K562 (cell line): ENCODE results near the gene SMAP2. TPM values are rescaled to one million over a fixed set of nuclear protein-coding genes. Genes with fewer than 3 reads are reported as not detected.

Experiments
- CBX2 ChIP-seq: fragments of 200-600 bp; sonication (generic); IDR thresholded peaks from one replicate; pipeline ENCODE4 v1.6.1; 2012; ENCODE audit warnings: mild to moderate bottlenecking, low read length, inconsistent platforms; ENCODE audit not compliant: insufficient read depth, poor library complexity, severe bottlenecking
- JUND ChIP-seq, 2 experiments: IDR thresholded peaks; 2 replicates in 1 of 2; 3 replicates in 1 of 2; pipeline ENCODE4 v1.6.1; 2011; ENCODE audit warnings: borderline replicate concordance in 2 of 2, low read depth in 2 of 2, low read length in 2 of 2, improper control_type of control experiment in 1 of 2, missing biosample characterization in 1 of 2, missing genetic modification characterization in 1 of 2, missing genetic modification reagents in 1 of 2
- KLF10 ChIP-seq: fragments of 250-450 bp; sonication (Bioruptor Pico); IDR thresholded peaks from 2 replicates; pipeline ENCODE4 v1.6.1; 2021; ENCODE audit warnings: matching md5 sums
- NFE2L1 ChIP-seq: fragments of 450-650 bp; IDR thresholded peaks from 2 replicates; pipeline ENCODE4 v1.6.1; 2016; ENCODE audit warnings: missing genetic modification characterization, low read depth, mild to moderate bottlenecking, missing compliant biosample characterization, moderate library complexity, borderline replicate concordance
- SMAD4 ChIP-seq: fragments of 250-450 bp; sonication (Bioruptor Pico); conservative IDR thresholded peaks from 2 replicates; pipeline ENCODE4 v1.8.0; 2021; ENCODE audit warnings: inconsistent platforms, mild to moderate bottlenecking, moderate library complexity
- THAP7 ChIP-seq: fragments of 250-450 bp; sonication (Bioruptor Pico); IDR thresholded peaks from 2 replicates; pipeline ENCODE4 v1.5.0; 2021
- ZEB2 ChIP-seq: fragments of 450-650 bp; IDR thresholded peaks from 2 replicates; pipeline ENCODE4 v1.6.1; 2016
- ZNF217 ChIP-seq: sonication (generic); formaldehyde crosslinking; IDR thresholded peaks from 2 replicates; pipeline ENCODE4 v1.8.0; 2022; ENCODE audit warnings: mild to moderate bottlenecking, missing genetic modification reagents
- ZNF707 ChIP-seq: fragments of 250-450 bp; sonication (Bioruptor Pico); conservative IDR thresholded peaks from 2 replicates; pipeline ENCODE4 v1.8.0; 2022; ENCODE audit warnings: inconsistent platforms, mild to moderate bottlenecking, moderate library complexity
- polyA plus RNA-seq, 8 experiments: library from polyadenylated mRNA; depleted of rRNA in 4 of 8; stranded (reverse) in 5 of 8; unstranded in 3 of 8; fragments of >200 nt; fragmentation: Nextera tagmentation in 2 of 8; fragmentation: Illumina TruSeq in 1 of 8; extraction: Ambion mirVana in 2 of 8; extraction: Trizol in 1 of 8; gene quantifications; 2 replicates each; pipeline versions ENCODE4 v1.2.1 to v1.2.3, GENCODE V29; 2011 to 2014; ENCODE audit warnings: inconsistent platforms in 1 of 8, missing spikeins in 1 of 8
- total RNA-seq, 7 experiments: library from RNA; depleted of rRNA in 6 of 7; stranded (reverse); fragments of >200 nt in 6 of 7; fragmentation: Illumina TruSeq in 2 of 7; extraction: Trizol in 2 of 7; gene quantifications; 2 replicates each; pipeline versions ENCODE4 v1.2.1 to v1.2.3, GENCODE V29; 2011 to 2021; ENCODE audit warnings: low replicate concordance in 1 of 7
- TF ChIP-seq, protein P1 (sequence below): sonication (generic); formaldehyde crosslinking; IDR thresholded peaks from 2 replicates; pipeline ENCODE4 v1.8.1; 2023; ENCODE audit warnings: mild to moderate bottlenecking, missing genetic modification reagents, moderate library complexity
- TF ChIP-seq, protein P2 (sequence below): fragments of 450-650 bp; IDR thresholded peaks from 2 replicates; pipeline ENCODE4 v1.6.1; 2016; ENCODE audit warnings: missing biosample characterization, missing genetic modification characterization
- TF ChIP-seq, protein P3 (sequence below): sonication (generic); formaldehyde crosslinking; IDR thresholded peaks from 2 replicates; pipeline ENCODE4 v1.8.0; 2022; ENCODE audit warnings: mild to moderate bottlenecking, missing genetic modification reagents

Gene SMAP2
- total and polyA plus RNA-seq, 9 of the 15 experiments (the other 6 are each of a cell fraction or from before 2014, with no cell fraction given) = 38.7 to 212 (median 94.1) TPM

DNA sequence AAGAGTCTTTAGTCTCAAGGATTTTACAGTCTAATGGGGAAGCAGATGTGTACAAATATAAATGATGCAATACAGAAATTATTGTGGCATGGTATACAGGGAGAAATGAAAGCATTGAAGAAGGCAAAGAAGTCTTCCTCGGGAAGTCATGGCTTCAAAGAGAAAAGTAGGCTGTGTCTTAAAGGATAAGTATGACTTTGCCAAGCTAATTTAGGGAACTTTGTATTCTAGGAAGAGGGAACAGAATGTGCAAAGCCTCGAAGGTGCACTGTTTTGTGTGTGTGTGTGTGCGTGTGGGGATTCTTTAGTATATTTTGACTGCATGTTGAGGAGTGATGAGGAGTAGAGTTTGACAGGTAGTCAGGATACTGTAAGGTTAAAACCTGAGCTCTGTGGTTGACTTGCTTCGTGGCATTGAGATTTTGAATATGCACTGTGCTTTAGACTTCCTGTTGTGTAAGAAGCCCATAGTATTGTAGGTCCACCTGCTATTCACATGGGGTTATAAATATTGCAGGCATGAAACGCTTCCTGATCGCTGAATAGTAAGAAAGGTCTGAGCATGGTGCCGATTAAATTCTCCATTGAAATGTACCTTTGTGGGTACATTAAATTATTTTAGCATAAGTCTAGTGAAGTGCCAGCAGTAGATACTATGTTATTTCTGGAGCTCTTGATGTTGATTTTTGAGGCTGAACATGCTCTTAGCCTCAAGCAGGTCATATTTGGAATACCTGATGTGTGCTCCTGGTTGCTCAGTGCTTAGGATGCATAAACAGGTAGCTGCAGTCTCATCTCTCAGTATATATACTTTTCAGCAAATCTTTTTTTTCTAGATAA lies 8.0 kb downstream of the SMAP2 start (continued):
- no peak for TF ChIP-seq JUND (IDR thresholded peaks at IDR 0.05; ENCODE audit: borderline replicate concordance, low read depth, low read length)
- TF ChIP-seq JUND (tag; IDR thresholded peaks at IDR 0.05; ENCODE audit: borderline replicate concordance, low read depth, low read length) = peak; percentile 43; the same call in 1 of the 3 replicates
- TF ChIP-seq ZNF217 = no peak
- TF ChIP-seq, protein P1, sequence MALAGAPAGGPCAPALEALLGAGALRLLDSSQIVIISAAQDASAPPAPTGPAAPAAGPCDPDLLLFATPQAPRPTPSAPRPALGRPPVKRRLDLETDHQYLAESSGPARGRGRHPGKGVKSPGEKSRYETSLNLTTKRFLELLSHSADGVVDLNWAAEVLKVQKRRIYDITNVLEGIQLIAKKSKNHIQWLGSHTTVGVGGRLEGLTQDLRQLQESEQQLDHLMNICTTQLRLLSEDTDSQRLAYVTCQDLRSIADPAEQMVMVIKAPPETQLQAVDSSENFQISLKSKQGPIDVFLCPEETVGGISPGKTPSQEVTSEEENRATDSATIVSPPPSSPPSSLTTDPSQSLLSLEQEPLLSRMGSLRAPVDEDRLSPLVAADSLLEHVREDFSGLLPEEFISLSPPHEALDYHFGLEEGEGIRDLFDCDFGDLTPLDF (CRISPR knock-in tag) = no peak
- TF ChIP-seq, protein P2, sequence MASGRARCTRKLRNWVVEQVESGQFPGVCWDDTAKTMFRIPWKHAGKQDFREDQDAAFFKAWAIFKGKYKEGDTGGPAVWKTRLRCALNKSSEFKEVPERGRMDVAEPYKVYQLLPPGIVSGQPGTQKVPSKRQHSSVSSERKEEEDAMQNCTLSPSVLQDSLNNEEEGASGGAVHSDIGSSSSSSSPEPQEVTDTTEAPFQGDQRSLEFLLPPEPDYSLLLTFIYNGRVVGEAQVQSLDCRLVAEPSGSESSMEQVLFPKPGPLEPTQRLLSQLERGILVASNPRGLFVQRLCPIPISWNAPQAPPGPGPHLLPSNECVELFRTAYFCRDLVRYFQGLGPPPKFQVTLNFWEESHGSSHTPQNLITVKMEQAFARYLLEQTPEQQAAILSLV (tag) = peak; percentile 87
- TF ChIP-seq SMAD4 (CRISPR knock-in tag) = 0 out of 2 replicates have a peak, but pooled peaks have one; percentile 39
- TF ChIP-seq KLF10 (CRISPR knock-in tag) = no peak
- TF ChIP-seq, protein P3, sequence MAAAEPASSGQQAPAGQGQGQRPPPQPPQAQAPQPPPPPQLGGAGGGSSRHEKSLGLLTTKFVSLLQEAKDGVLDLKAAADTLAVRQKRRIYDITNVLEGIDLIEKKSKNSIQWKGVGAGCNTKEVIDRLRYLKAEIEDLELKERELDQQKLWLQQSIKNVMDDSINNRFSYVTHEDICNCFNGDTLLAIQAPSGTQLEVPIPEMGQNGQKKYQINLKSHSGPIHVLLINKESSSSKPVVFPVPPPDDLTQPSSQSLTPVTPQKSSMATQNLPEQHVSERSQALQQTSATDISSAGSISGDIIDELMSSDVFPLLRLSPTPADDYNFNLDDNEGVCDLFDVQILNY (CRISPR knock-in tag) = no peak
- TF ChIP-seq NFE2L1 (tag) = no peak
- TF ChIP-seq ZEB2 = peak; percentile 63
- no peak for TF ChIP-seq CBX2
- no peak for TF ChIP-seq ZNF707 (CRISPR knock-in tag)
- TF ChIP-seq THAP7 = no peak
